Smooth muscle cell of the pulmonary artery (primary cell): ENCODE data around the gene MATR3. TPM values are rescaled to one million over a fixed set of nuclear protein-coding genes. Genes with fewer than 3 reads are reported as not detected.

Experiments
- total RNA-seq: library from RNA; depleted of rRNA; stranded (reverse); fragments of >200 nt; gene quantifications from 2 replicates; pipeline ENCODE4 v1.2.3, GENCODE V29; 2014

The MATR3 gene
- 263 and 296 TPM in 2 replicates for total RNA-seq

GRCh38 chr5:139293507-139294373, at the start of gene MATR3:
Gene MATR3 (plus strand): TSS chr5:139293740. CDS start chr5:139307416, 13,676 bp downstream.

DNA sequence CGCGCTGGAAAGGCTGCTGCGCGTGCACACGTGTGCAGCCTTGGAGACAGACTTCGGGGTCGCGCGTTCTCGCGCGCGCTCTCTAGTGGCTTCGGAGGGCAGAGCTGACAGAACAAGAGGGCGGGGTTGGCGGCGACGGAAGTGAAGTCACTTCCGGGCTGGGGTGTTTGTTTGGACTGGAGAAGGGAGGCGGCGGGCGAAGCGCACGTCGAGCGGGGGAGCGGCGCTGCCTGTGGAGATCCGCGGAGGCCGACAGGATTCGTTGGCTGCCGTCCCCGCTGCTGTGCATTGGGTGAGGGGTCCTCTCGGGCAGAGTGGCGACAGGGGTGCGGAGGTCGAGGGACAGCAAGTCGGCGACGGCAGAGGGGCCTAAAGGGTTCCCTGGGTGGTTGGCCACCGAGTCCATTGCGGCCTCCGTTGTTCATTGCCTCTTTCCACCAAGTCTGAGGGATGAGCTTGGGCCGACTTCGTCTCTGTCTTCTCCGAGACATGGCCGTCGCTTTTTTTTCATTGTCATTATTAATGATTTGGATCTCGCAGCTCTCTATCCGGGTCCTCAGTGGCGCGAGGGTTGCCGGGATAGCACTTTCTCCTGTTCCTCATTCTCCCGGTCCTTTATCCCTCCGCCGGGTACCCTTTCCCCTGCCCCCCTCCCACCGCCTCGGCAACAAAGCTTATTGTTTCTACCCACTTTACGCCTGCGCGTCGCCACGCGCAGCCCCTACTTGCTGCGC, 48.3 kb downstream of the MATR3 start, which contains the start of gene PAIP2:
PAIP2 (plus strand) TSS at position 166 of the 734 bp plus-strand sequence. CDS start 21,931 bp downstream, outside the sequence.

Other genes starting within 250 kb of the MATR3 start
- gene SIL1, start 95.4 kb upstream of the MATR3 start, total RNA-seq, result 104 and 120 TPM in 2 replicates
- 28.9 and 52.1 TPM in 2 replicates for gene PAIP2, start 48.1 kb downstream of the MATR3 start, total RNA-seq
- not detected in 2 replicates for gene SLC23A1, start 89.6 kb downstream of the MATR3 start, total RNA-seq
- gene MZB1, start 96.2 kb downstream of the MATR3 start, total RNA-seq, result not detected in 2 replicates
- 1.3 and 1.7 TPM in 2 replicates for gene PROB1, start 101.4 kb downstream of the MATR3 start, total RNA-seq
- 4.8 and 5.7 TPM in 2 replicates for gene SPATA24, start 110.3 kb downstream of the MATR3 start, total RNA-seq
- gene DNAJC18, start 145.8 kb downstream of the MATR3 start, total RNA-seq, result 8.1 and 12.6 TPM in 2 replicates
- gene ECSCR, start 169.0 kb downstream of the MATR3 start, total RNA-seq, result 2.2 and 4.4 TPM in 2 replicates
- gene SMIM33, start 177.3 kb downstream of the MATR3 start, total RNA-seq, result not detected in 2 replicates
- gene STING1, start 189.0 kb downstream of the MATR3 start, total RNA-seq, result 58.8 and 76.5 TPM in 2 replicates